ENCODE data around the gene GSTP1.
"Not testable (repeated sequence)": the region's sequence is repeated elsewhere in the genome, so short reads cannot be mapped to it uniquely, and the experiment has no call there.

Gene GSTP1

DNA sequence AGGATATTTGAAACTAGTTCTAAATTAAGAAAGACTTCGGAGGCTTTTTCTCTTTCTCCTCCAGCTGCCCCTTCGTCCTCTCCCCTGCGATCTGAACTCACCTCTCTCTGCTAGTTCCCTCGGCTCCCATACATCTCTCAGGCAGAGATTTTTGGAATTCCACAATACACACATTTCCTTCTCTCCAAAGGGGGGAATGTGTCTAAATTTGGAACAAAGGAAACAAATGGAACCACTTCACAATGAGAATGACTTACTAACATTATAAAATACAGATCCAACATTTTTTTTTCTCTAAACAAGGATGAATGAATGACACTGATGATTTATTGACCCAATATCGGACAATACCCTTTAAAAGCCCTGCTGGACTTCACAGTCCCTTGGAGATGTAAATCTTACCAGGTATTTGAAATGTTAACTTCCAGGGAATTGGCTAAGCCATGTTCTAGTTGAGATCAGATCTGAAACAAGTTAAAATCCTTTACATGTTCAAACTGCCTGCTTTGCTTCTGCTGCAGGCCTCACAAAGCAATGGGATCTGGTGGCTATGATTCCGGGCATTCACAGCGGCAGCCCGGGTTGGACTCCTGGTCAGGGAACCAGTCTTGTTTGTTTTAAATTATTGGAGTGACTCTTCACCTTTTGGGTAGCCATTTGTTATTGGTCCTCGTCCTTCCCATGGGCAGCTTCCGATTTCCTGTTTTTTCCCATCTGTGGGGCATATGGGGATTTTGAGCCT is 20.5 kb upstream of the GSTP1 start:
- no peak for DNase-seq (ENCODE audit: low spot score)
- TF ChIP-seq, protein P1, sequence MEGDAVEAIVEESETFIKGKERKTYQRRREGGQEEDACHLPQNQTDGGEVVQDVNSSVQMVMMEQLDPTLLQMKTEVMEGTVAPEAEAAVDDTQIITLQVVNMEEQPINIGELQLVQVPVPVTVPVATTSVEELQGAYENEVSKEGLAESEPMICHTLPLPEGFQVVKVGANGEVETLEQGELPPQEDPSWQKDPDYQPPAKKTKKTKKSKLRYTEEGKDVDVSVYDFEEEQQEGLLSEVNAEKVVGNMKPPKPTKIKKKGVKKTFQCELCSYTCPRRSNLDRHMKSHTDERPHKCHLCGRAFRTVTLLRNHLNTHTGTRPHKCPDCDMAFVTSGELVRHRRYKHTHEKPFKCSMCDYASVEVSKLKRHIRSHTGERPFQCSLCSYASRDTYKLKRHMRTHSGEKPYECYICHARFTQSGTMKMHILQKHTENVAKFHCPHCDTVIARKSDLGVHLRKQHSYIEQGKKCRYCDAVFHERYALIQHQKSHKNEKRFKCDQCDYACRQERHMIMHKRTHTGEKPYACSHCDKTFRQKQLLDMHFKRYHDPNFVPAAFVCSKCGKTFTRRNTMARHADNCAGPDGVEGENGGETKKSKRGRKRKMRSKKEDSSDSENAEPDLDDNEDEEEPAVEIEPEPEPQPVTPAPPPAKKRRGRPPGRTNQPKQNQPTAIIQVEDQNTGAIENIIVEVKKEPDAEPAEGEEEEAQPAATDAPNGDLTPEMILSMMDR (IDR thresholded peaks at IDR 0.05; ENCODE audit: borderline replicate concordance, control extremely low read depth, extremely low read depth, insufficient read depth, missing control alignments) = no peak
- in situ Hi-C loops (cut with MboI; ENCODE audit: low sequenced_read_pairs, unreplicated experiment) = no loop called here

DNA sequence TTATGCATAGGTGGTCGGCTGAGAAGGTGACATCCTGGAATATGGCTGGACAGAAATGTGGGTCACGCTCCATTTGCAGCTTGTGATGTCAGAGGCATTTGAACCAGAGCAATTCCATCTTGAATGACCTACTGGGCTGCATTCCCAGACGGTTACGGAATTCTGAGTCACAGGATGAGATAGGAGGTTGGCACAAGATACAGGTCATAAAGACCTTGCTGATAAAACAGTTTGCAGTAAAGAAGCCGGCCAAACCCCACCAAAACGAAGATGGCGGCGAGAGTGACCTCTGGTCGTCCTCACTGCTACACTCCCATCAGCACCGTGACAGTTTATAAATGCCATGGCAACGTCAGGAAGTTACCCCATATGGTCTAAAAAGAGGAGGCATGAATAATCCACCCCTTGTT is 19.9 kb upstream of the GSTP1 start:
- not testable (repeated sequence) for DNase-seq (ENCODE audit: low spot score)

DNA sequence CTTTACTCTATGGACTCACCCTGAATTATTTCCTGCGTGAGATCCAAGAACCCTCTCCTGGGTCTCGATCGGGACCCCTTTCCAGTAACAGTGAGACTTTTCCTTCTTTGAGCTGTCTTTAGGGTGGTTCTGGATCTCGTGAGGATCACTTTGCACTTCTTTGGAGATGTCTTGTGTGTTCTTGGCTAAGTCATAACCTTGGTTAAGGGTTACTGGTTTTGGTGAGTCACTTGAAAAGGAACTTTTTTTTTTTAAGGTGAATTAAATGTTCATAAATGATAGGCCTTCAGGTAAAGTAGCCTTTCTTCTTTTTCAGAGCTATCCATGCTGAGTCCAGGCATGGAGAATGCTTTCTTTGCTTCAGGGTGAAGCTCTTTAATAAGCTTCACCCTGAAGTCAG is 19.4 kb upstream of the GSTP1 start:
- TF ChIP-seq, protein P1 (IDR thresholded peaks at IDR 0.05; ENCODE audit: borderline replicate concordance, control extremely low read depth, extremely low read depth, insufficient read depth, missing control alignments) = no peak
- DNase-seq (ENCODE audit: low spot score) = no peak
- in situ Hi-C loops (cut with MboI; ENCODE audit: low sequenced_read_pairs, unreplicated experiment) = no loop called here

More for the DNA sequence above, 19.9 kb upstream of the GSTP1 start:
- in situ Hi-C loops (cut with MboI; ENCODE audit: low sequenced_read_pairs, unreplicated experiment) = not testable (repeated sequence)

DNA sequence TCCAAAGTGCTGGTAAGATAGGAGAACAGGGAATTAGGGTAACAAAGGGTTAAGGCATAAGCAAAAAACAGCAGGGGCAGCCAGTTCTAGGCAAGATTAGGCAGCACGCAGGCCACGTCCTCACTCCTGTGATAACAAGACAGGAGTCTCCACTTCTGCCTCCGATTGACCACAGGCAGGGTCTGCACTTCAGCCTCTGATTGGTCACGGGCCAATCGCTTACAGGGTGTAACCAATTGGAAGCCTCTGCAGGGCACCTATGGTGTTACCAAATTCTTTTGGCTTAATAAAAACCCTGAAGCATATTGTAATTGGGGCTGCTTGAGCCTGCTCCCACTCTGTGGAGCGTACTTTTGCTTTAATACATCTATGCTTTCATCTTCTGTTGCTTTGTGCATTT is 12.2 kb upstream of the GSTP1 start:
- TF ChIP-seq, protein P1 (IDR thresholded peaks at IDR 0.05; ENCODE audit: borderline replicate concordance, control extremely low read depth, extremely low read depth, insufficient read depth, missing control alignments) = no peak
- in situ Hi-C loops (cut with MboI; ENCODE audit: low sequenced_read_pairs, unreplicated experiment) = no loop called here
- DNase-seq (ENCODE audit: low spot score) = no peak

DNA sequence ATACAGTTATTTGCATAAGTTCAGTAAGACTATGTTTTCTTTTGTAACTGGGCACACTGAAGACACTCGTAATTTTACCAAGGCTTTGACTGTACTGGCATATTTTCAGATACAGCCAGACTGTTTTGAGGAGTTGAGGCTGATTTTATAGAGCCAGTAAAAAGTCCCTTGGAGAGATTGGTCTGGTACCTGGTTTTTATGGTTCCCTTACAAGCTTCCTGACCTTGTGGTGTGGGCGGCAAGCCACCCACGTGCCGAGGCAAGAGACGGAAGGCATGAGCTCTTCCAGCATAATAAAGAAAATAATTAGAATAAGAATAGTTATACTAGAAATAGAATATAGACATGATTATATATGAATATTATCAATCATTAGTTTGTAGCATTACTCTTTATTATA is 11.3 kb upstream of the GSTP1 start:
- in situ Hi-C loops (cut with MboI; ENCODE audit: low sequenced_read_pairs, unreplicated experiment) = no loop called here
- DNase-seq (ENCODE audit: low spot score) = no peak
- TF ChIP-seq, protein P1 (IDR thresholded peaks at IDR 0.05; ENCODE audit: borderline replicate concordance, control extremely low read depth, extremely low read depth, insufficient read depth, missing control alignments) = no peak

DNA sequence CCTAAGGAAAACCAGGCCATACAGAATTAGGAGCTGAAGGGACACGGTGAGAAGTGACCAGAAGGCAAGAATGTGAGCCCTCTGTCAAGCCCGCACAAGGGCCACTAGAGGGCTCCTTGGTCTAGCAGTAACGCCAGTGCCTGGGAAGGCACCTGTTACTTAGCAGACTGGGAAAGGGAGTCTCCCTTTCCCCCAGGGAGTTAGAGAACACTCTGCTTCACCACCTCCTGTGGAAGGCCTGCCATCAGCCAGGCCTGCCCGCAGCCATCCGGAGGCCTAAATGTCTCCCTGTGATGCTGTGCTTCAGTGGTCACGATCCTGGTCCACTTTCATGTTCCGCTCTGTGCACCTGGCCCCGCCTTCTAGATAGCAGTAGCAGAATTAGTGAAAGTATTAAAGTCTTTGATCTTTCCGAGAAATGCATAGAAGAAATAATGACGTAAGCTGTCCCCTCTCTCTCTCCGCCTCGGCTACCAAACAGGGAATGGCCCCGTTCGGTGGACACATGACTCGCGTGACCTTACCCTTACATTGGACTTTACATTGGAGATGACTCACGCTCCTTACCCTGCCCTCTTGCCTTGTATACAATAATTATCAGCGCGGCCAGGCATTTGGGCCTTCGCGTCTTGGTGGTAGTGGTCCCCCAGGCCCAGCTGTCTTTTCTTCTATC is 10.7 kb upstream of the GSTP1 start:
- TF ChIP-seq, protein P1 (IDR thresholded peaks at IDR 0.05; ENCODE audit: borderline replicate concordance, control extremely low read depth, extremely low read depth, insufficient read depth, missing control alignments) = peak; percentile 78
- no peak for DNase-seq (ENCODE audit: low spot score)
- in situ Hi-C loops (cut with MboI; ENCODE audit: low sequenced_read_pairs, unreplicated experiment) = no loop called here

DNA sequence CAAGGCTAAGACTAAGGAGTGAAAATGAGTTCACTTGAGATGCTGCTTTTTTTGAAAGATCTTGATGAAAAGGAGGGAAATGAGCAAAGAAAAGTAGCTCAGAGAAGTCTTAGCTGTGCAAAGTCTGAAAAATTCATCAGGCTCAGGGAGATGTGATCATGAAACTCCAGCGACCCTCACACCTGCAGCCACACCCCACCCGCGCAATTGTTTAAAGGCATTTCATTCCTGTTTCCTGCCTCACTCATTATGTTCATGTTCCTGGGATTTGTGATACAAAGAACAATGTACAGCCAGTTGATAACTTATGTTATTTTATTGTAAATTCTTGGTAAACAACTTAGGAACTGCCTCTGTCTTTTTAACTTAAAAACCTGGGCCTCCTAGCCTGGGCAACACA is 8.7 kb upstream of the GSTP1 start:
- in situ Hi-C loops (cut with MboI; ENCODE audit: low sequenced_read_pairs, unreplicated experiment) = no loop called here
- no peak for DNase-seq (ENCODE audit: low spot score)
- TF ChIP-seq, protein P1 (IDR thresholded peaks at IDR 0.05; ENCODE audit: borderline replicate concordance, control extremely low read depth, extremely low read depth, insufficient read depth, missing control alignments) = no peak

All from GM13976 (cell line).